ENCODE measurements around the gene IFI30.

Gene IFI30

GRCh38 chr19:18173572-18174288 is at the start of gene IFI30:
IFI30 (plus strand) TSS chr19:18173813; CDS start chr19:18173842, 29 bp downstream.
- peak; percentile 12 for DNase-seq

- no peak for DNase-seq
Observed at GRCh38 chr19:18123819-18124218, 49.8 kb upstream of the IFI30 start.

- DNase-seq: no peak
Observed at GRCh38 chr19:18126097-18126496, 47.5 kb upstream of the IFI30 start.

- no peak for DNase-seq
Observed at GRCh38 chr19:18128044-18128443, 45.6 kb upstream of the IFI30 start.

- no peak for DNase-seq
Observed at GRCh38 chr19:18128805-18129204, 44.8 kb upstream of the IFI30 start.

GRCh38 chr19:18130523-18131242 is 42.9 kb upstream of the IFI30 start:
- no peak for DNase-seq

- DNase-seq: no peak
Observed at GRCh38 chr19:18131841-18132596, 41.6 kb upstream of the IFI30 start.

- no peak for DNase-seq
Observed at GRCh38 chr19:18135712-18136584, 37.7 kb upstream of the IFI30 start.

GRCh38 chr19:18137242-18137641 is 36.4 kb upstream of the IFI30 start:
- no peak for DNase-seq

GRCh38 chr19:18137657-18138339 is 35.8 kb upstream of the IFI30 start:
- DNase-seq: no peak

- no peak for DNase-seq
Observed at GRCh38 chr19:18140473-18140872, 33.1 kb upstream of the IFI30 start.

- DNase-seq: no peak
Observed at GRCh38 chr19:18141031-18141430, 32.6 kb upstream of the IFI30 start.

- no peak for DNase-seq
Observed at GRCh38 chr19:18143902-18144301, 29.7 kb upstream of the IFI30 start.

GRCh38 chr19:18144361-18144760 is 29.3 kb upstream of the IFI30 start:
- no peak for DNase-seq

GRCh38 chr19:18144906-18145305 is 28.7 kb upstream of the IFI30 start:
- no peak for DNase-seq

- no peak for DNase-seq
Observed at GRCh38 chr19:18145391-18145999, 28.1 kb upstream of the IFI30 start.

GRCh38 chr19:18147396-18147795 is 26.2 kb upstream of the IFI30 start:
- no peak for DNase-seq

GRCh38 chr19:18149596-18149975 is 24.0 kb upstream of the IFI30 start:
- no peak for DNase-seq

GRCh38 chr19:18150776-18151624 is 22.6 kb upstream of the IFI30 start:
- DNase-seq: no peak

- peak; percentile 97 for DNase-seq
Observed at GRCh38 chr19:18152442-18152816, 21.2 kb upstream of the IFI30 start.

All from NCI-H1092 (cell line).